Transverse colon (tissue), 4 donors: ENCODE results near the gene SAMD8. TPM values are rescaled to one million over a fixed set of nuclear protein-coding genes. Genes with fewer than 3 reads are reported as not detected.

Source experiments
- DNase-seq: peaks from one replicate; pipeline ENCODE4 v3.0.0-alpha.2; 2019
- H3K27ac ChIP-seq, 4 donors: fragments of 200-600 bp; sonication (generic); 2 replicates each; pipeline ENCODE4 v1.5.1; 2016 to 2018; ENCODE audit warnings: inconsistent platforms in 4 of 4
- H3K27me3 ChIP-seq: fragments of 200-600 bp; sonication (generic); 2 replicates; pipeline ENCODE4 v1.5.1; 2017; ENCODE audit warnings: inconsistent platforms
- H3K36me3 ChIP-seq, 4 donors: fragments of 200-600 bp; sonication (generic); 2 replicates each; pipeline ENCODE4 v1.5.1; 2017 to 2019; ENCODE audit warnings: inconsistent platforms in 4 of 4
- H3K4me1 ChIP-seq, 4 donors: fragments of 200-600 bp; sonication (generic); 2 replicates each; pipeline ENCODE4 v1.5.1; 2017 to 2020; ENCODE audit warnings: inconsistent platforms in 4 of 4
- H3K4me3 ChIP-seq, 4 donors: fragments of 200-600 bp; sonication (generic); 1 replicate in 1 of 4; 2 replicates in 3 of 4; pipeline versions ENCODE4 v1.5.1 to v1.6.1; 2017 to 2019; ENCODE audit warnings: inconsistent platforms in 4 of 4
- H3K9me3 ChIP-seq, 2 donors: fragments of 200-600 bp; sonication (generic); 2 replicates each; pipeline ENCODE4 v1.5.1; 2017 to 2019; ENCODE audit warnings: inconsistent platforms in 2 of 2
- EP300 ChIP-seq: sonication (generic); formaldehyde crosslinking; IDR thresholded peaks from one replicate; pipeline ENCODE4 v1.6.1; 2017; ENCODE audit warnings: antibody characterized with exemption, low read depth
- POLR2A ChIP-seq: fragments of 450-650 bp; IDR thresholded peaks from one replicate; pipeline ENCODE4 v1.6.1; 2016; ENCODE audit warnings: antibody characterized with exemption, mild to moderate bottlenecking, moderate library complexity
- POLR2AphosphoS5 ChIP-seq, 3 donors: sonication (generic); formaldehyde crosslinking; IDR thresholded peaks; one replicate each; pipeline ENCODE4 v1.6.1; 2016; ENCODE audit warnings: antibody characterized with exemption in 3 of 3
- WGBS, 2 donors: methylation state at CpG; one replicate each; pipeline ENCODE4 v1.1.5; 2018; ENCODE audit warnings: low coverage in 1 of 2; 5-methylcytosine and 5-hydroxymethylcytosine counted together
- in situ Hi-C, 4 donors: fragments of 200-750 bp; cut with MboI; loops; one replicate each; pipeline versions ENCODE4 v1.15.0 to v1.15.1; 2017; ENCODE audit warnings: low sequenced_read_pairs in 3 of 4, low pct_ligation_motif_present in 1 of 4, low pct_unique_long_range_greater_than_20kb in 1 of 4
- intact Hi-C: fragments of 100-400 bp; cut with DNase I; formaldehyde crosslinking; loops from one replicate; pipeline ENCODE4 v1.15.1; 2023; ENCODE audit warnings: low total_unique reads
- total RNA-seq, 4 donors: library from RNA; depleted of rRNA; stranded (reverse); fragments of >200 nt; gene quantifications; one replicate each; pipeline ENCODE4 v1.1.0, GENCODE V29; 2016
- TF ChIP-seq, protein P1 (sequence below), 5 experiments: fragments of 200-600 bp in 3 of 5; fragments of 450-650 bp in 2 of 5; sonication (generic) in 3 of 5; IDR thresholded peaks; 1 replicate in 2 of 5; 2 replicates in 3 of 5; pipeline ENCODE4 v1.5.1; 2016 to 2017; ENCODE audit warnings: antibody characterized with exemption in 5 of 5, inconsistent platforms in 3 of 5, mild to moderate bottlenecking in 2 of 5, moderate library complexity in 1 of 5

Gene SAMD8
- total RNA-seq, 4 donors from 2014 or later: 4.6 to 26.6 (median 17.7) TPM

DNA sequence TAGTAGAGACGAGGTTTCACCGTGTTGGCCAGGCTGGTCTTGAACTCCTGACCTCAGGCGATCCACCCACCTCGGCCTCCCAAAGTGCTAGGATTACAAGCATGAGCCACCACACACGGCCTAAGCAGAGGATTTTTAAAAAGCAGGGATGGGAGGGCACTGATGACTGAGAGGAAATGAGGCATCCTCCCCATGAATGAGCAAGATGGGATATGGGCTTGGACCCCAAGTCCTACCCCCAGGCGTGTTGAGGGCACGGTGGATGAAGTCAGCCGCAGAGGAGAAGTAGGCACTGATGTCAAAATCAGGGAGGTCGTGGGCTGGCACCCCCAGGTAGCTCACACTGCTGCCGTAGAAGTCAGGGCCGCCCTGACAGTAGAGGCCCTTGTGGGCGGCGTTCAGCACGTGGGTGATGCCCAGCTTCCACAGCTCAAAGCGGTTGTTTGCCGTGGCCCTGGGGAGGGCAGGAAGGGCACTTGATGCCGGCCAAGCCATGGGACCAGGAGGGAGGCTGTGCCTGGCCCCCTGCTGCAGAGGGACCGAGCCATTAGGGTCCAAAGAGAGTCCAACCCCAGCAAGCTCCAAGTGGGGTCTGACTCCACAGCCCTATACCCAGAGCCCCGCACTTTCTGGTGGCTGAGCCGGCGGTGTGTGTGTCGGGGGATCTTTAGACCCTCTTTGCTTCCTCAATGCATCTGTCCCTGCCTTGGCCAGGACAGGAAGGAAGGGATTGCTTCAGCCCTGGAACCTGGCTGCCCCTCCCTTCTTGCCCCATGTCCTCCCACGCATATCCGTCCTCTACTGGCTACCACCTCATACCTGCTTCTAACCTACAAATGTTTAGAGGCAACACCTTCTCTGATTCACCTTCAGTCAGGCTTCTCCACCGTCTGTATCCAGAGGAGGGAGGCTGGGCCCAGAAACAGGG, 3.4 kb upstream of the SAMD8 start:
- no peak for DNase-seq
- no peaks in the 10 kb centered on the region for H3K27me3 ChIP-seq
- in situ Hi-C loops (loop anchor here in 1 of 4 donors (10.0 to 25.0 kb wide), 2 partner anchors 129 to 843 kb away; partner anchors contain the start of gene COMTD1), intact Hi-C loops (loop anchor here (5.0 kb wide), 1 partner anchor 856 kb away; no protein-coding TSS in a partner anchor)
- WGBS, 2 donors: 40 to 88% methylated on average over 1 to 25 of the region's 25 CpGs
- H3K9me3 ChIP-seq: no peaks in the 10 kb centered on the region
- TF ChIP-seq POLR2AphosphoS5 (IDR thresholded peaks at IDR 0.05) (no peak), EP300 (no peak)
- TF ChIP-seq, protein P1, sequence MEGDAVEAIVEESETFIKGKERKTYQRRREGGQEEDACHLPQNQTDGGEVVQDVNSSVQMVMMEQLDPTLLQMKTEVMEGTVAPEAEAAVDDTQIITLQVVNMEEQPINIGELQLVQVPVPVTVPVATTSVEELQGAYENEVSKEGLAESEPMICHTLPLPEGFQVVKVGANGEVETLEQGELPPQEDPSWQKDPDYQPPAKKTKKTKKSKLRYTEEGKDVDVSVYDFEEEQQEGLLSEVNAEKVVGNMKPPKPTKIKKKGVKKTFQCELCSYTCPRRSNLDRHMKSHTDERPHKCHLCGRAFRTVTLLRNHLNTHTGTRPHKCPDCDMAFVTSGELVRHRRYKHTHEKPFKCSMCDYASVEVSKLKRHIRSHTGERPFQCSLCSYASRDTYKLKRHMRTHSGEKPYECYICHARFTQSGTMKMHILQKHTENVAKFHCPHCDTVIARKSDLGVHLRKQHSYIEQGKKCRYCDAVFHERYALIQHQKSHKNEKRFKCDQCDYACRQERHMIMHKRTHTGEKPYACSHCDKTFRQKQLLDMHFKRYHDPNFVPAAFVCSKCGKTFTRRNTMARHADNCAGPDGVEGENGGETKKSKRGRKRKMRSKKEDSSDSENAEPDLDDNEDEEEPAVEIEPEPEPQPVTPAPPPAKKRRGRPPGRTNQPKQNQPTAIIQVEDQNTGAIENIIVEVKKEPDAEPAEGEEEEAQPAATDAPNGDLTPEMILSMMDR (IDR thresholded peaks at IDR 0.05): no peak
- no peak overlapping the region for H3K4me3 ChIP-seq
- no peaks in the 10 kb centered on the region for H3K36me3 ChIP-seq
- no peak overlapping the region for H3K27ac ChIP-seq
- H3K4me1 ChIP-seq: peaks cover 5 to 10% (median 7%) of the 10 kb centered on the region in 4 donors

DNA sequence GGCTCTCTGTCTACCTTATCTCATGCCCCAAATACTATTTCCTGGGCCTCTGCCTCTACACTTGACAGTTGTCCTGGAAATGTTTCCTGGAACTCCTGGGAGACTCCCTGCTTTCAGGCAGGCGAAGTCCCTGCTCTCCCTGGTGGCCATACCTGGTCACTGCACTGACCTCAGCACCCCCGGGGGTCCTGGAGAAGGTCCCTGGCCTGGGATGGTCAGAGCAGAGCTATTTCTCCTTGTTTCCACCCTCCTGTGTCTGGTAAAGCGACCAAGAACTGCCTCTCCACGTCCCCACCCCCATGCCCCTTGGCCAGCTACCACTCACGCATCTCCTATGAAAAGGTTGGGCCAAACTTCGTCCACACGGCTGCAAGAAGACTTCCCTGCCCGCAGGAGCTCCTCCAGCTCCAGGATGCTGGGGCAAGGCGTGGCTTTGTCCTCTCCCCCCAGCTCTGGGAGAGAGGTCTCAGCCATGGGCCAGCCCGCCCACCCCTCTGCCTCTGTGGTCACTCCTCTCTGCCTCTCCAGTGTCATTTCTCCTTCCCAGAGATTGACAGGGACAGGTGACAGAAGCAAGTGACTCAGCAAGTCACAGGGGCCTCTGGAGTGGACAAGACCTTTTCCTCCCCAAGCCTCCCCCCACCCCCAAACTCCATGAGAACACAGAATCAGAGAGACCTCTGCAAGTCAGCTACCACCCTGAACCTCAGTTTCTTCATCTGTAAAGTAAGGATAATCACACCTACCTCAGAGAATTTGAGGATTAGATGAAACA, 2.6 kb upstream of the SAMD8 start:
- Histone ChIP-seq H3K4me1 (peaks cover 7 to 16% (median 11%) of the 10 kb centered on the region in 4 donors), H3K9me3 (no peaks in the 10 kb centered on the region), H3K4me3 (no peak overlapping the region), H3K36me3 (no peaks in the 10 kb centered on the region), H3K27me3 (no peaks in the 10 kb centered on the region), H3K27ac (no peak overlapping the region)
- peak; percentile 26 for DNase-seq
- TF ChIP-seq, protein P1 (IDR thresholded peaks at IDR 0.05): peak; percentile 36 to 55 (median 44)
- TF ChIP-seq EP300: no peak
- no peak for TF ChIP-seq POLR2AphosphoS5 (IDR thresholded peaks at IDR 0.05)
- no peak for TF ChIP-seq POLR2A
- in situ Hi-C loops (loop anchor here in 1 of 4 donors (10.0 to 25.0 kb wide), 2 partner anchors 128 to 844 kb away; partner anchors contain the start of gene COMTD1), intact Hi-C loops (loop anchor here (5.0 kb wide), 1 partner anchor 857 kb away; no protein-coding TSS in a partner anchor)
- 59% methylated on average over 8 of the region's 10 CpGs; no CpG with 5 or more reads in 1 of the 2 donors for WGBS, 2 donors

DNA sequence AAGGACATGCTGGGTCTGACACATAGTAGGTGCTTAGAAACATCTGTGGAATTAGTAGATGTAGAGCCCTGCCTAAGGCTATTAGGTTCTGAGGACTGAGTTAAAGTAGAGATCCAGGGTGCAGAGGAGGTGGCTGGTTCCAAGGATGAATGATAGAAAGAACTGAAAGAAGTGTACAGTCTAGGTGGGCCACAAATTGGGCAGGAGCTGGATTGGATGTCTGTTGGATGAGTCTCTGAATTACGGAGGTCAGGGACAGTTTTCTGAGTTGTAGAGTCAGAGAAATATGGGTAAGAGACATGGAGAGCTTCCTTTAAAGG, 2.0 kb upstream of the SAMD8 start:
- Histone ChIP-seq H3K27ac (no peak overlapping the region), H3K27me3 (no peaks in the 10 kb centered on the region), H3K4me3 (no peak overlapping the region), H3K4me1 (peaks cover 7 to 21% (median 11%) of the 10 kb centered on the region in 4 donors), H3K9me3 (no peaks in the 10 kb centered on the region), H3K36me3 (no peaks in the 10 kb centered on the region)
- WGBS, 2 donors: 91 to 100% methylated on average over 1 of the region's 1 CpG
- in situ Hi-C loops (loop anchor here in 1 of 4 donors (10.0 to 25.0 kb wide), 2 partner anchors 128 to 845 kb away; partner anchors contain the start of gene COMTD1), intact Hi-C loops (loop anchor here (5.0 kb wide), 1 partner anchor 857 kb away; no protein-coding TSS in a partner anchor)
- TF ChIP-seq POLR2A (no peak), EP300 (no peak), POLR2AphosphoS5 (IDR thresholded peaks at IDR 0.05) (no peak)
- TF ChIP-seq, protein P1 (IDR thresholded peaks at IDR 0.05): no peak
- DNase-seq: no peak
